Activated CD4-positive, alpha-beta T cell treated with anti-CD3 and anti-CD28 coated beads, Interleukin-2, amount 50 U/mL, for 24 hours (primary cell): ENCODE results near the gene TMEM214.

ENCODE experiments used
- DNase-seq, 2 donors: peaks; one replicate each; pipeline ENCODE4 v3.0.0-alpha.2; 2020; ENCODE audit warnings: low read depth in 1 of 2, low spot score in 1 of 2

Gene TMEM214, protein sequence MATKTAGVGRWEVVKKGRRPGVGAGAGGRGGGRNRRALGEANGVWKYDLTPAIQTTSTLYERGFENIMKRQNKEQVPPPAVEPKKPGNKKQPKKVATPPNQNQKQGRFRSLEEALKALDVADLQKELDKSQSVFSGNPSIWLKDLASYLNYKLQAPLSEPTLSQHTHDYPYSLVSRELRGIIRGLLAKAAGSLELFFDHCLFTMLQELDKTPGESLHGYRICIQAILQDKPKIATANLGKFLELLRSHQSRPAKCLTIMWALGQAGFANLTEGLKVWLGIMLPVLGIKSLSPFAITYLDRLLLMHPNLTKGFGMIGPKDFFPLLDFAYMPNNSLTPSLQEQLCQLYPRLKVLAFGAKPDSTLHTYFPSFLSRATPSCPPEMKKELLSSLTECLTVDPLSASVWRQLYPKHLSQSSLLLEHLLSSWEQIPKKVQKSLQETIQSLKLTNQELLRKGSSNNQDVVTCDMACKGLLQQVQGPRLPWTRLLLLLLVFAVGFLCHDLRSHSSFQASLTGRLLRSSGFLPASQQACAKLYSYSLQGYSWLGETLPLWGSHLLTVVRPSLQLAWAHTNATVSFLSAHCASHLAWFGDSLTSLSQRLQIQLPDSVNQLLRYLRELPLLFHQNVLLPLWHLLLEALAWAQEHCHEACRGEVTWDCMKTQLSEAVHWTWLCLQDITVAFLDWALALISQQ

DNA sequence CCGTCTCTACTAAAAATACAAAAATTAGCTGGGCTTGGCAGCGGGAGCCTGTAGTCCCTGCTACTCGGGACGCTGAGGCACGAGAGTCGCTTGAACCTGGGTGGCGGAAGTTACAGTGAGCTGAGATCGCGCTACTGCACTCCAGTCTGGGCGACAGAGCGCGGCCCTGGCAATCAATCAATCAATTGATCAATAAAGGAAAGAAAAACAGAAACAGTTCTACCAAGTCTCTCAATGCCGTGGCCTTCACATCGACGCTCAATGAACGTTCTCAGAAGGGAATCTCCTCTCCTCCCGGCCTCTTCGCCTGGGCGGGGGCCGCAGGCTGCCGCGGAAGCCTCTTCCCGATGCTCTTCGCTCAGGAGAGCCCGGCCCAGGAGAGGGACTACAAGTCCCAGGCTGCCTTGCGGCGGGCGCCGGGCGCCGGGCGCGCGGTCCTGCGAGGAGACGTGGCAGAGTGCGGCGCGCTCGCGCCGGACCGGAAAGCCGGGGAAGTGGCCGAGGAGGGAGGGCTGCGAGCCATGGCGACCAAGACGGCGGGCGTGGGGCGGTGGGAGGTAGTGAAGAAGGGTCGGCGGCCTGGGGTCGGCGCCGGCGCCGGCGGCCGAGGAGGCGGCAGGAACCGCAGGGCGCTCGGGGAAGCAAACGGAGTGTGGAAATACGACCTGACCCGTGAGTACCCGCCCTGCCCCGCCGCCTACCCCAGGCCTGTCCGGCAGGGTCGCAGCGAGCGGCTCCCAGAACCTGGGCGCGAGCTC is at the start of gene TMEM214:
Gene TMEM214, plus strand, starts transcription at position 471 of the 758 bp plus-strand sequence. Its CDS starts 51 bp downstream, at position 522.
- peak; percentile 59 to 70 for DNase-seq

DNA sequence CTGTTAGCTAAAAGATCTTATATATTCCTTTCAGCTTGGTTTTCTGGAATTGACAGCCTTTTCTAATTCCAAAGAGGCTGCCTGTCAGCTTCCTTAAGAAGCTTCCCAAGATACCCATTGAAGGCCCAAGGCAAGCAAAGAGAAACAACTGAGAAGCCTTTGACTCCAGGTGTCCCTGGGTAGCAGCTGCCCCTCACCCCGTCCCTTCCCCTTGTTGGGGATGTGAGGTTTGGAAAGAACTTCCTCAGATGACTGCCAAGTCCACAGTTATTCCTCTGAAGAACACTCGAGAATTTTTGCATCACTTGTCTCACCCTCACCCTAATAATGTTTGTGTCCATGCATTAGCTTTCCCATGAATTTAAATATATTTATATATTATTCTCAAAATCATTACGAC is 49.0 kb upstream of the TMEM214 start:
- no peak for DNase-seq

DNA sequence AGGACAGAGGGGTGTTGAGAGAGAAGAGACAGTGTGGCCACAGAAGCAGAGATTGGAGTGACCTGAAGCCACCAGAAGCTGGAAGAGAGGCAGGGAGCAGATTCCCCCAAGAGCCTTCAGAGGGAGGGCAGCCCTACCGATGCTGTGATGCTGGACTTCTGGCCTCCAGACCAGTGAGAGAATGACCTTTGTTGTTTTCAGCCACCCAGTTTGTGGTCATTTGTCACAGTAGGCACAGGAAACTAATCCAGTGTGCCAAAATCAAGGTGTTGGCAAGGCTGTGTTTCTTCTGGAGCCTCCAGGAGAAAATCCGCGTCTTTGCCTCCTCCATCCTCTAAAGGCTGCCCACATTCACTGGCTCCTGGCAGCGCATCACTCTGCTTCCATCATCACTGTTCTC is 47.0 kb upstream of the TMEM214 start:
- no peak for DNase-seq

DNA sequence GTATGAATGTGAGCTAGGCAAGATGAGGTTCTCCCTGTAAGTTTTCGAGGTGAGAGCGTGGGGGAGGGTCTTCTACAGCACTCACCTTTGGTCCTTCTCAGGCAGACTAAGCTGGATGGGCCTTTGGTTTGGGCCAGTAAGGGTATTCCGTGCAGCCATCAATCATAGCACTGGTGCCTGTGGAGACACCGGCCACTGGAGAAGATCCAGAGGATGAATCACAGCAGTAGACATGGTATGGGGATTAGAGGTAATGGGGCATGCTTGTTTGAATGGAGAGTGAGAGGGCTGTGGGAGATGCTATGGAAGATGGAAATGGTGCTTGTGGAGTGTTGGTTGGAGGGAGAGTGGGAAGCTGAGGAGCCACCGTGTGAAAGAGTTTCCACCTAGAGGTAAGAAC is 46.2 kb upstream of the TMEM214 start:
- DNase-seq: no peak

DNA sequence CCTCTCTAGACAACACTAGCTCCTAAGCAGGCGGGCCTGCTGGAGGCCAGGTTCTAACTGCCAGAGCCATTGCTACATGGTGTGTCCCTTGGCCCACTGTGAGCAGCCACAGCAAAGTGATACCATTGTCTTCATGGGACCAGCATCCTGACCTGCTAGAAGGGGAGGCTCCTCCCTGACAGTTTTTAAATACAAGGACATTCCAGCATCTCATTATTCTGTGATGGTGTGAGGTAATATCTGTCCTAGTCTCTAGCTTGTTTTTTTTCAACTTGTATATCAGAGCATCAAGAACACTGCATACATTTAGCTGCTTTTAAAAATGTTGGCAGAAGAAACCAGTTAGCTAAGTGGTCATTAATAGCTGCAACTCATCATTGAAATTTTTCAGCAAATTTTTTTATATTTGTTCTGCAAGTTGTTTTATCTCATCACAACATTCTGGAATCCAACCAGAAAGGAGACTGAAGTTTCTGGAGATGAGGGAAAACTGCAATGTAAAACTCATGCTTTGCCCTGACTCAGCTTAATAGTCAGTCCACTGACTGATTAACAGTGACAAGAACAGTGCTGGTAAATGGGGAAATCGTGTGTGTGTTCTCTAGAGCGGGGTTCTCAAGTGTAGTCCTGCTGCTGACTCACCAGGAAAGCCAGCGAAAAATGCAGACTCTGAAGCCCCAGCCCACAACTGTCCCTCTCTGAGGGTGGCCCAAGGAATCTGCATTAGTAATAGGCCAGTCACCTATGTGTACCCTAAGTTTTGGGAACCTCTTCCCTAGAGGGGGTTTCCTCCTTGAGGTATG is 44.5 kb upstream of the TMEM214 start:
- DNase-seq: no peak

DNA sequence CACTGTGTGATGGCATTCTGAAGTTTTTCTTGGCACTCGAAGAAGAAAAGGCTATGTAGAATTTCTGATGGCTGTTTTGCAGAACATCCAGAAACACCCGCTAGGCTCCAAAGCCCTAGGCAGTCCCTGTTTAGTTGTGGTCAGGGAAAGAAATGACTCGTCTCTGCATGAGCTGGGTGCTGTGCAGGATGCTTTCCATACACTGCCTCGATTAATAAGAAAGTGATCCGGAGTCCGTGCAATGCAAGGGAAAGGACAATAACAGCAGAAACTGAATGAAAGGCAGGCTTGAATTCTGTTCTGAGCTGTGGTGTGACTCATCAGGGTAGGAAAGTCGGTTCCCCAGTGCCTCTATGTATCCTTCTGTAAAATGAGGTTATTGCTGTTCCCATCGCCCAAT is 43.6 kb upstream of the TMEM214 start:
- DNase-seq: no peak

DNA sequence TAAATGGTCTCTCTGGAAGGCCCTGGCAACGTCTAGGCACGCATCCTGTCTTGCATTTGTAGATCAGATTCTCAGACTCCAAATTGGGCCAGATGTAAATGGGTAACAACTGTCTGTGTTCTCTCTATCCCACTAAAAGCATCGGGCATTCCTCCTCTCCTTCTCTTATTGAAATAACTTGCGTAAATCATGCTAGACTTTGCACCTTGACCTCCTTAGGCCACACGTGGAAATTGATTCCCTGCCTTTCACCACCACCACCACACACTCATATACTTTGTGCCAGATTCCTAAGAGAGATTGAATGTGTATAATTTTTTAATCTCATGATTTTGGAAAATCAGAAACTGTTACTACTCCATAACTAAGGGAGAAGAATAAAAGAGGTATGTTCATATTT is 41.0 kb upstream of the TMEM214 start:
- no peak for DNase-seq

DNA sequence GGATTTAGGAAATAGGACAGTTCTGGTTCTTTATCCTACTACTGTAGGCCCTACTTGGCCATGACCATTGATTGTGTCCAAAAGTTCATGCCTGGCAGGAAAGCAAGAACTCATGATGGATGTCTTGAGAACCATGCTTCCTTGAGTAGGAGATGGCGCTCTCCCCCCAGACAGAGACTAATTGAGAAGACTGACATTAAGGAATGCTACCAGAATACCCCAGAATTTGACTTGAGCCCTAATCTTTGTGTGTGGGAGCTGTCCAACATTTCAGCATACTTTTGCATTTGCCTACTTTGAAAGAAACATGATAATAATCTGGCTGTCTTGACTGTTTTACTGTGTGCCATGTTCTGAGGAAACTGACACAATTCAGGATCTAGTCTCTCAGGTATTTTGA is 39.0 kb upstream of the TMEM214 start:
- no peak for DNase-seq

DNA sequence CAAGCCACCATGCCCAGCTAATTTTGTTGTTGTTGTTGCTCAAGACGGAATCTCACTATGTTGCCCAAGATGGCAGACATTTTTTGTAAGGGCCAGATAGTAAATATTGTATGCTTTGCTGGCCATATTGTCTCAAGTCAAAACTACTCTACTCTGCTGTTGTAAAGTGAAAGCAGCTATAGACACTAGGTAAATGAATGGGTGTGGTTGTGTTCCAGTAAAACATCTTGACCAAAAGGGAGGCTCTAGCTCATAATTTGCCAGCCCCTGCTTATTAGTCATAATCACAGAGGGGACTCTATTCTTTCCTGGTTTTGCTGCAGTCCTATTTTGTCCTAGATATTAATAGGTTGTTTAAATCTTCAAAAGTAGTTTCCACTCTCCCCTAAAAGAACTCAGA is 37.8 kb upstream of the TMEM214 start:
- no peak for DNase-seq

DNA sequence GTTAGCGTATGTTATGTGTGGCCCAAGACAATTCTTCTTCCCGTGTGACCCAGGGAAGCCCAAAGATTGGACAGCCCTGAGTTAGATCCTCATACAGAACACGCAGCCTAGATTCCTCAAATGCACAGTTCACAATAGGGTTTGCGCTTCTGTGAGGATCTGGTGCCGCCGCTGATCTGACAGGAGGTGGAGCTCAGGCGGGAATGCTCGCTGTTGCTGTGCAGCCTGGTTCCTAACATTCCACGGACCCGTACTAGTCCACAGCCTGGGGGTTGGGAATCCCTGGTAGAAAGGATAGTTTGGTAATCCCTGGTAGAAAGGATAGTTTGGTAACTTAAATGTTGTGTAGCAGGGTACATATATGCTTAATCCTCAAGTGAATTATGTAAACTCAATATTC is 35.4 kb upstream of the TMEM214 start:
- no peak for DNase-seq

DNA sequence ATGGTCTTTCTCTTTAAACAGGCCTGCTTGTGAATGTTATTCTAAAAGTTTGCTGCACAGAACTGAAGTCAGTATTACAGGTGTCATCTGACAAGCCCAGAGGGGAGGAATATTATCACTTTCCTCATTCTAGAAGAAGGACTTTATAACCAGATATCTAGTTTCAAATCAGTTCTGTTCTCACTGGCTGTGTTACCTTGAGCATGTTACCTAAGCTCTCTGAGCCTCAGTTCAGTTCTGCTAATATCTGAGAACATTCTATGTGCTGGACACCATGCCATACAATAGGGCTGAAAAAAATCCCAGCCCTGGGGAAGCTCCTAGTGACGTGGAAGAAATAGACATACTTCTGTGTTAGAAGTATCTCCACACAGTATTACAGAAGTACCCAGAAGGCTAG is 34.4 kb upstream of the TMEM214 start:
- no peak for DNase-seq

DNA sequence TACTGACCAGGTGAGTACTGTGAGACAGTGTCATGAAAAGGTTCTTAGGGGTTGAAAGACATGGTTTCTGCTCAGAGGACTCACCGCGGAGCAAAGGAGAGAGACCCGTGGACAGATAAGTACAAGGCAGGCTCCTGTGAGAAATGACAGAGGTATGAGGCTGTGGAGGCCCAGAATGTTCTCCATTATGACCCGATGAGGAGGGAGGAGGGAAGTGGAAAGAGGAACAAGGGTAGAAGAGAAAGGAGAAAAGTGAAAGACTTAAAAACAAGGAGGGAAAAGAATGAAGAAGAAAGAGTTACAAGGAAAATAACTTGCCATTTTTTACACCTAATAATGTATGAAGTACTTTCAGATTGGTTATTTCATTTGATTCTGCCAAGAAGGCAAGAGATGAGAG is 32.5 kb upstream of the TMEM214 start:
- no peak for DNase-seq

DNA sequence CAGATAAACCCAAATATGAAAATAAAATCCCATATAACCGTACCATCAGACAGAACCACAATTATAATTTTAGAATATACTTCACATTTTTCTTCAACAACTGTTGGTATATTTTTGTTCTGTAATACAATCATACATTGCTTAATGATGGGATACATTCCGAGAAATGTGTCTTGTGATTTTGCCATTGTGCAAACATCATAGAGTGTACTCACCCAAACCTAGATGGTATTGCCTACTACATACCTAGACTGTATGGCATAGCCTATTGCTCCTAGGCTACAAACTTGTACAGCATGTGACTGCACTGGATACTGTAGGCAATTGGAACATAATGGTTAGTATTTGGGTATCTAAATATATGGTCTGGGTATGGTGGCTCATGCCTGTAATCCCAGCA is 31.8 kb upstream of the TMEM214 start:
- no peak for DNase-seq

DNA sequence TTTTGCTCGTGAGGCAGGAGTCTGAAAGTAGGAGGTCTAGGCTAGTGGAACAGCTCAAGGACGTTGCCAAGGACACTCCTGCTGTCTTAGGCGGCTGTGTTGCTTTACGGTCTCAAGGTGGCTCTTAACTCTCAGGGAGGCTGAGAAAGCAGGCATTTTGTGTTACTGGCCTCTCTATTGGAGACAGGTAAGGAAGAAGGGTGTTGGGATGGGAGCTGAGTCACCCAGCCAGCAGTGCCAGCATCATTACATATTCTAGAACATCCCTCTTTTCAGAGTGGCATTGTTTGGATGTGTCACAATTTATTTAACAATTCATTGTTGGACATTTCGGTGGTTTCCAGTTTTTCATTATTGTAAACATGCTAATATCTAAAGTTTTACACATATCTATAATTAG is 30.8 kb upstream of the TMEM214 start:
- DNase-seq: no peak

DNA sequence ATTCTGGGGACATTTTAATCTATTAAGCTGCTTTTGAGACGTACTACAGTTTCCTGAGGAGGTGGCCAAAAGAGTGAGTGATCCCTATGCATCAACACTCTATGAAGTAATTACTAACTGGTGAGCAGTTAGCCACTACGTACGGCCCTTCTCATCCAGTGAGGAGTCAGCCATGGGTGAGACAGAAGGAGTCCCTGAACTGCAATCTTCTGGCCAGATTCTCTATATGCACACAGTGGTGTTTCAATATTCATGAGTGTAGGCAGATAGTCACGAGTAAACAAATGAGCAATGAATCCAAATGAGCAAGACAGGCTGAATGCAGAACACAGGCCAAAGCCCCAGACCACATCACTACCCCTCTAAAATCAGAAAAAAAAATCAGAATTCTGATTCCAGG is 29.8 kb upstream of the TMEM214 start:
- no peak for DNase-seq

DNA sequence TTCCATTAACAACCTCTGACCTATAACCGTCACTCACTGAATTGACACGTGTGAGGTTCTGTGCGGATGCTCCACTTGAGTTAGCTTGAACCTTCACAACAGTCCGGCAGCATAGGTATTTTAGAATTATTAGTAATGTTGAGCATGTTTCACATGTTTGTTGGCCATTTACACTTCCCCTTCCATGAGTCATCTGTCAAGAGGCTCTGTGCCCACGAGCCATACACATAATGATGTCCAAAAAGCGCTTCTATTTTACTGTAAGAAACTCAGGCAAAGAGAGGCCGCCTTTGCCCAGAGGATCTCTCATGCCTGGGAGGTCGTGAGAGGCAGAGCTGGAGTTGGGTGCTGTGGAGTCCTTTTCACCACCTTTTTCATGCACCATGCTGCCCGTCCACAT is 28.9 kb upstream of the TMEM214 start:
- no peak for DNase-seq

DNA sequence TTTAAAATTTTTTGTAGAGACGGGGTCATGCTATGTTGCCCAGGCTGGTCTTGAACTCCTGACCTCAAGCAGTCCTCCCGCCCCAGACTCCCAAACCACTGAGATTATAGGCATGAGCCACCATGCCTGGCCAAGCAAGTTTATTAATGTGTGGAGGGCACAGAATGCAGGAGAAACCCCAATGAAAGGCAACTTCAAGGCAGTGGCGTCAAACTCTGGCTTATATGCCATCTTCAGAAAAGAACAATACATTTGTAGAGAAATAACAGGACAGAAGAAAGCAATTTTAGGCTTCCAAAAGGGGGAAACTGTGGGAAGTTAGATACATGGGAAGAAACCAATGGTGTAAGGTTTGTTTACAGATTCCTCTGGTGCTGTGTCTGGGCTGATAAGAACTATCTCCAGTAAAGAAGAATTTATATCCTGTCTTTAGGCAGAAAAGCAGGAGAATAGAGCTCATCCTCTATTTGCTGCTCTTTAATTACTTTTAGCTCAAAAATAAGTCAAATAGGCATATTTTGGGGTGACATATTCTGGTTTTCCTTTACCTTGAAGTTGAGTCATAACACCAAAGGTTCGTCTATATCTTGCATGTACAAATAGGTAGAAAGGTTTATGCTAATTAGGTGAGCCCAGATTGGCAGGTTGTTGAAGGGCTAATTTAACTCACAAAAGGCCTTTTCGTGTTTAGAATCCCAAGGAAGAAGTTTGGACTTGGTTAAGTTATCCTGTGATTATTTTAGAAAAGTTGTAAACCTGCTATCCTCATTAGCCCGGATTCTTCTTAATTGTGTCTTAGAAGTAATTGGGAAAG is 26.0 kb upstream of the TMEM214 start:
- no peak for DNase-seq

DNA sequence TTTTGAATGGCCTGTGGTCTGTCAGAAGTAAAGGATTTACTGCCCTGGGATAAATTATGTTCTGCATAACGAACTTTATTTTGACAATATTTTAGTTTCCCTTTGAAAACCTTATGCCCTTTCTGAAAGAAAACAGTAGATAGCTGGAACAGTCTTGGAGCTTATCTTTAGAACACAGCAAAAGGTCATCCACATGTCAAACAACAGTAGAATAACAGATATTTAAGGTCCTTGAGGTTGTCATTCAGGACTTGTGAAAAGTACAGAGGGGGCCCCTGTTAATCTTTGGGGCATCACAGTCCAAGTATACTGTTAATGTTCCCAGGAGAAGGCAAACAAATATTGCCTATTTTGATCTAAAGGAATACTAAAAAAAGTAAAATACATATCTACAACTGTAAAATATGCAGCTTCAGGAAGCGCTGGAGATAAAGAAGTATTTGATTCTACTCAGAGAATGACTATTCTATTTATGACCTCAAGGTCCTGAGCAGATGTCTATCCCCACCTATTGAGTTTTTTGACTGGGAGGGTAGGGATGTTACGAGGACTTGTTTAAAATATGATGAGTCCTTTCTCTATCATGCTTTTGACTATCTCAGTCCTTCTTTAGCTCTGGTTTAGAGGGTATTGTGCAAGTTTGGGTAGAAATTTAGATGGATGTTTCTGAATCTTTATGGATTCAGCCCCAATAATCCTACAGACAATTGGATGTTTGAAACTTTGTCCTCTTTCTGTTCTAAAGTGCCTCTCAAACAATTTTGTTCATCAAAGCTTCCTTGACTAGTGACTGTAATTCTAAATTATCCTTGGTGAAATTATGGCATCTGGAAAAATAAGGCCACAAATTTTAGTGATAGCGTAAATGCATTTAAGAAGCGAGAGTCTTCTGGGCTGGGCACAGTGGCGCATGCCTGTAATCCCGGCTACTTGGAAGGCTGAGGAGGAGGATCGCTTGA is 25.1 kb upstream of the TMEM214 start:
- DNase-seq: no peak

DNA sequence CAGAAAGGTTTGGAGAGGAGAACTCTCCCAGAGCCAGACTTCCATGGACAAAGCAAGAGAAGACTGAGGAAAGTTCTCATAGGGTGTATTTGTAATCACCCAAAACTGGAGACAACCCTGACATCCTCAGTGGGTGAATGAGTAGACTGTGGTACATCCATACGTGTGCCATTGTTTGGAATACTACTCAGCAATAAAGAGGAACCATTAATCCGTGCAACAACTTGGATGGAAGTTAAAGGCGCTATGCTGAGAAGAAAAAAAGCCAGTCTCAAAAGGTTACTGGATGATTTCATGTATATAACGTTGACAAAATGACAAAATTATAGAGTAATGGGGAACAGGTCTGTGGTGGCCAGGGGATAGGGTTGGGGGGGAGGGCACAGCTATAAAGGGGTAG is 24.1 kb upstream of the TMEM214 start:
- no peak for DNase-seq
